ENCODE data around the gene IRF2BPL. TPM values are rescaled to one million over a fixed set of nuclear protein-coding genes. Genes with fewer than 3 reads are reported as not detected.

The IRF2BPL gene
- total RNA-seq, 2 donors from 2014 or later, result 18.3 to 27.1 TPM

DNA sequence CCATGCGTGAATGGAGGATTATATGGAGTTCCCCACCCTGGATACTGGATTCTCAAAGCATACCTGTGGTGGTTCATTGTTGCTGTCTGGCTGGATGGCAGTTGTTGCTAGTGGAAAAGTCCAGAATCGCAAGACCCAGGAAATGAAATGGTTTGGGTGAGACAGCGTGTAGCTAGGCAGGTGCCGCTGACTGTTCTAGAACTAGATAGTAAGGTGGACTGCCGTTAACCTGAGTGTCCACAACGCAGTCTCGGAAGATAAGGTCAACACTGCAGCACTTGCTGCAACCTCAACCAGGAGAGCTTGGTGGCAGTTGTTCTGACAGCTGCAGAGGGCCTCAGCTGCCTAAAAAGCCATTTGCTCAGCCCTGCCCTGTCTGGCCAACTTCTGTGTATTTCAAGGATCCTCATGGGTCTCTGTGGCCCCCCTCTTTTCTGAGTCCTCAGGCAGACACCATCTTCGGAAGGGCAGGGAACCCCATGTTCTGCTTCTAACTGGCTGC is 15.5 kb upstream of the IRF2BPL start:
- intact Hi-C loops (cut with DNase I), result no loop called here
- no peaks in the 10 kb centered on the region for H3K9me3 ChIP-seq
- peak overlapping the region; percentile 80 for H3K27ac ChIP-seq
- H3K9ac ChIP-seq (ENCODE audit: low read depth in 2 of 2, low read length in 2 of 2), result peak overlapping the region; percentile 17 to 58
- no peak for DNase-seq
- H3K36me3 ChIP-seq, result no peaks in the 10 kb centered on the region
- TF ChIP-seq, protein P1, sequence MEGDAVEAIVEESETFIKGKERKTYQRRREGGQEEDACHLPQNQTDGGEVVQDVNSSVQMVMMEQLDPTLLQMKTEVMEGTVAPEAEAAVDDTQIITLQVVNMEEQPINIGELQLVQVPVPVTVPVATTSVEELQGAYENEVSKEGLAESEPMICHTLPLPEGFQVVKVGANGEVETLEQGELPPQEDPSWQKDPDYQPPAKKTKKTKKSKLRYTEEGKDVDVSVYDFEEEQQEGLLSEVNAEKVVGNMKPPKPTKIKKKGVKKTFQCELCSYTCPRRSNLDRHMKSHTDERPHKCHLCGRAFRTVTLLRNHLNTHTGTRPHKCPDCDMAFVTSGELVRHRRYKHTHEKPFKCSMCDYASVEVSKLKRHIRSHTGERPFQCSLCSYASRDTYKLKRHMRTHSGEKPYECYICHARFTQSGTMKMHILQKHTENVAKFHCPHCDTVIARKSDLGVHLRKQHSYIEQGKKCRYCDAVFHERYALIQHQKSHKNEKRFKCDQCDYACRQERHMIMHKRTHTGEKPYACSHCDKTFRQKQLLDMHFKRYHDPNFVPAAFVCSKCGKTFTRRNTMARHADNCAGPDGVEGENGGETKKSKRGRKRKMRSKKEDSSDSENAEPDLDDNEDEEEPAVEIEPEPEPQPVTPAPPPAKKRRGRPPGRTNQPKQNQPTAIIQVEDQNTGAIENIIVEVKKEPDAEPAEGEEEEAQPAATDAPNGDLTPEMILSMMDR (IDR thresholded peaks at IDR 0.05), result no peak
- H3K27me3 ChIP-seq, result no peaks in the 10 kb centered on the region
- peaks cover 34% of the 10 kb centered on the region for H3K4me1 ChIP-seq
- H3K4me3 ChIP-seq, result no peak overlapping the region

DNA sequence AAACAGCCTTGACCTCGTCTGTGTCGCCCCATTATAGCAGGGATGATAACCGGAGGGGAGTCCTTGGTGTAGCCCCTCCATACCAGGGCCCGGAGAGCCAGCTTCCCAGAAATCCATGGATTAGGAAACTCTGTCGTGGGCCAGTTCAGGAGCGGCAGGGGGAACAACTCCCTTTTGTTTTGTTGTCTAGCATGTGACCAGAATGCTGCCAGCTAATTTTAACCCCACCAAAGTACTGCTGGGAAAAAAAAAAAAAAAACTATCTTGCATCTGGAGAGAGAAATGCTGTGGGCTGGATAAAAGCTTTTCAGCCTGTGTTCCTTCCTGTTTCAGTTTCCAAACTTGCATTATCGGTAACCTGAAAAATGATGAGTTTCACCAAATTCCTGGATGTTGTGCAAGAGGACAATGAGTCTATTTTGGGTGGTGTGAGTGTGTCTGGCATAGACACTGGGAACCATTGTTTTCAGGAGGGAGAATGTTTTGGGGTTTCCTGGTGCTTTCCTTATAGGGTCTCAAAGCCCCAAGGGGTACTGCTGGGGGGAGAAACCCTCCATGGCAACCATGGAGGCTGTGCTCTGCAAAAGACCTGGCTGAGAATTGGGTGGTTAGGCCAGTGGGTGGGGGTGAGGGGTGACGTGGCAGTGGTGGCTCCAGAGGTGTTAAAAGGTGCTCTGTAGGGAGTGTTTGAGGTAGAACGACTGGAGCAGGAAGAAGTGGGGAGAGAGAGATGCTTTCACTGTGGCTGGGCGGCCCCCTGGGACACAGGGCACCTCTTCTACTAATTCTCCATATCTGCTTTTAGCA is 14.9 kb upstream of the IRF2BPL start:
- DNase-seq, result no peak
- no peaks in the 10 kb centered on the region for H3K36me3 ChIP-seq
- TF ChIP-seq, protein P1 (IDR thresholded peaks at IDR 0.05), result no peak
- H3K4me1 ChIP-seq, result peaks cover 34% of the 10 kb centered on the region
- H3K27ac ChIP-seq, result peak overlapping the region; percentile 80
- no peaks in the 10 kb centered on the region for H3K9me3 ChIP-seq
- no peak overlapping the region for H3K4me3 ChIP-seq
- intact Hi-C loops (cut with DNase I), result no loop called here
- no peaks in the 10 kb centered on the region for H3K27me3 ChIP-seq
- peak overlapping the region; percentile 29 to 58 for H3K9ac ChIP-seq (ENCODE audit: low read depth in 2 of 2, low read length in 2 of 2)

DNA sequence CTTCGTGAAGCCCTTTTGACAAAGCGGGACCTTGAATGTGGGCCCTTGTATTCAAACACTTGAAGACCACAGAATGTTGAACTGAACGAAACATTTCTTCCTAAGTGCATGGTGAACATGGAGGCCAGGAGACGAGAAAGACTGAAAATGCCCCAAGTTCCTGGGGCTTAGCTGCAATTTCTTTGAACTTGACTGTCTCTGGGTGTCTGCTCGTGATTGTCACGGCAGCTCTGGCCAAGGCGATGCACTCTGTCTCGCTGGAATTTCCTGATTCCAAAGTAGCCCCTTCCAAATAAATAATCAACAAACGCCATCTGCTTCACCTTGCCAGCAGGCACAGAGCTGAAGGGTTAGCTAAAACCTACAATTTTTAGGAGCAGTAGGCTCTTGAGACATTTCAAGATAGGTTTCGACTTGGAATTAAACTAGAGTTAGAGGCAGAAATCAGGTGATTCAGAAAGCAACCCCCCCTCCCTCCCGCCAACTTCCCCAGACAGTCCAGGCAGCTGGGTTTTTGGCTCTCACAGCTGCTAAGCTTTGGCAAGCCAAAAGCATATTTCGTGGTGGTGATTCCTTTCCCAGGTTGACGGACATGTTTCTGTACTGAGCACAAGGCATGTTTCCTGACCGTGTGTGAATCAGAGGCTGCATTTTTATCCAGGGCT is 13.5 kb upstream of the IRF2BPL start:
- Histone ChIP-seq H3K4me1 (peaks cover 34% of the 10 kb centered on the region), H3K4me3 (no peak overlapping the region), H3K27me3 (no peaks in the 10 kb centered on the region), H3K27ac (peak overlapping the region; percentile 80), H3K9me3 (no peaks in the 10 kb centered on the region), H3K36me3 (no peaks in the 10 kb centered on the region), H3K9ac (ENCODE audit: low read depth in 2 of 2, low read length in 2 of 2) (peak overlapping the region; percentile 55 to 90)
- intact Hi-C loops (cut with DNase I), result no loop called here
- TF ChIP-seq, protein P1 (IDR thresholded peaks at IDR 0.05), result no peak
- DNase-seq, result no peak

DNA sequence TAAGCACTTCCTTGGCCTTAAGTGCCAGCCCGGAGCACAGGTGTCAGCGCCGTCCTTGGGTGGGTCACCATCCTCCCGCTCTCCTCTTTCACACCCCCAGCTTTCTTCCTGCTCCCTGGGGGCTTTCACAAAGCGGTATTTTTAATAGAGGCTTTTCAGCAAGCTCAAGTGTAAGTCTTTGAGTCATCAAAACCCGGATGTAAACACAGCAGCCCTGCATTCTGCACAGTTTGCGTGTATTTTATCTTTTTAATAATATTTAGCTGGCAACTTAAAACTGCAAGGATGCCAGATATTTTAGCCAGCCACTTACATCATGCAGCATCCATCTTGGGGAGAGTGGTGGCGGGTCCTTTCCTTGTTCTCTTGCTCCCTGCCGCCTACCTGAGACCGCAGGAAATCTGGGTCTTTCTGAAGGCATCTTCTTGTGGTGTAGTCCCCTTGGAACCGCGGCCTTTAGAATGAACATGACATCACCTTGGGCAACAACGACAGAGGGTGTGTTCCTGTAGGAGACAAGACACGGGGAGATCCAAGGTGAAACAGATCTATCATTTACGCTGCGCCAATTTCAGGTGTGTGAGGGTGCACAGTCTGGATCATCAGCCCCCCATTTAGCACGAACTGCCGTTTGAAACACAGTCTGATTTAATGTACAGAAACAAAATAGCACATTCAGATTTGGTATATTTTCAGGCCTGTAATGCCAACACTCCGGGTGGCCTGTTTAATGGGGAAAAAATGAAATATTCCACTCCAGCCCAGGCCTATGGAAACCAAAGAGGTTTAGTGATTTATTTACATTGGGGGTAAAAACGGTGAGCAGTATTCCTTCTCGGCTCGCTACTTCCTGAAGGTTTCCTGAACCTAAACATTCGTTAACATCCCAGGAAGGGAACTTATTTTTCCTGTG is 12.5 kb upstream of the IRF2BPL start:
- Histone ChIP-seq H3K36me3 (no peaks in the 10 kb centered on the region), H3K4me3 (peak overlapping the region; percentile 11), H3K4me1 (peaks cover 32% of the 10 kb centered on the region), H3K27ac (peak overlapping the region; percentile 80), H3K27me3 (no peaks in the 10 kb centered on the region), H3K9ac (ENCODE audit: low read depth in 2 of 2, low read length in 2 of 2) (peak overlapping the region; percentile 45 to 90), H3K9me3 (no peaks in the 10 kb centered on the region)
- intact Hi-C loops (cut with DNase I), result no loop called here
- TF ChIP-seq, protein P1 (IDR thresholded peaks at IDR 0.05), result no peak
- DNase-seq, result no peak
